ENCODE measurements around the gene TDRKH. TPM values are rescaled to one million over a fixed set of nuclear protein-coding genes. Genes with fewer than 3 reads are reported as not detected.

The TDRKH gene
- total and polyA plus RNA-seq, 2 of the 13 experiments (the other 11 are each of a cell fraction or from before 2014, with no cell fraction given), result 3.9 to 5.4 TPM

DNA sequence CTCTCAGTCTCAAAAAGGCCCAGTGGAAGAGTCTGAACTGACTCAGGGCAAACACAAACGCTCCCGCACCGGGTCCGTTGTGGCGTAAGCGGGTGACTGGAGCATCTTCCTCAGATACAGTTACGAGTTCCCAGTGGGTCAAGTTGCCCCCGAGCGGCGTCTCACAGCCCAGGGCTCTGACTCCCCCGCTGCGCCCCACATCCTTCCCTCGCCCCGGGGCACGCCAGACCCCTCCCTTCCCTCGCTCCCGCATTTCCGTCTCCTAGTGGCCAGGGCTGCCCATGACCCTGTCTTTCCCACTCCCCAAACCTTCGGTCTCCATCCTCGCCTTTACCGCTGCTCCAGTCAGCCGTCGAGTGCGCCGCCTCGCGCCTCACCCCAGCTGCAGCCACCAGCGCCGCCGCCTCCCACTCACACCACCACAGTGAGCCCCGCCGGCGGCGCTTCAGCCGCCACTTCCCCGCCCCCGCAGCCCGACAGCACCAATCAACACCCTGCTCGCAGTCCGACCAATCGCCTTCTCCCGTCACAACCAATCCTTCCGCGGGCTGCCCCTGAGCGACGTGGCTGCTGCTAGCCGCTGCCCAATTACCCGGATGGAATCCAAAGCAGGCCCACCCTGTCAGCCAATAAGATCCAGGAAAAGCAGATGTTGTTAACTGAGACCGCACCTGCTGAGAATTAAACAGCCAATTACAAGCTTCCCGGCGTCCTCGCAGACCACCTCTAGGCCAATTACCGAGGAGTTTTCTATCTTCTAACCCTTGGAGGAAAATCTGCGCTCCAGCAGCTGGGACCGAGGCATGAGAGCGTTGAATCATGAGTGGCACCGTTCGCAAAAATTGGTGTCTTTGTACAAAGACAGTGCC is at the start of gene TDRKH (continued):
- TF ChIP-seq, protein P1, sequence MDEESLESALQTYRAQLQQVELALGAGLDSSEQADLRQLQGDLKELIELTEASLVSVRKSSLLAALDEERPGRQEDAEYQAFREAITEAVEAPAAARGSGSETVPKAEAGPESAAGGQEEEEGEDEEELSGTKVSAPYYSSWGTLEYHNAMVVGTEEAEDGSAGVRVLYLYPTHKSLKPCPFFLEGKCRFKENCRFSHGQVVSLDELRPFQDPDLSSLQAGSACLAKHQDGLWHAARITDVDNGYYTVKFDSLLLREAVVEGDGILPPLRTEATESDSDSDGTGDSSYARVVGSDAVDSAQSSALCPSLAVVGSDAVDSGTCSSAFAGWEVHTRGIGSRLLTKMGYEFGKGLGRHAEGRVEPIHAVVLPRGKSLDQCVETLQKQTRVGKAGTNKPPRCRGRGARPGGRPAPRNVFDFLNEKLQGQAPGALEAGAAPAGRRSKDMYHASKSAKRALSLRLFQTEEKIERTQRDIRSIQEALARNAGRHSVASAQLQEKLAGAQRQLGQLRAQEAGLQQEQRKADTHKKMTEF (CRISPR knock-in tag; IDR thresholded peaks at IDR 0.05), result peak; percentile 81; the same call in 1 of the 2 replicates
- TF ChIP-seq, protein P2, sequence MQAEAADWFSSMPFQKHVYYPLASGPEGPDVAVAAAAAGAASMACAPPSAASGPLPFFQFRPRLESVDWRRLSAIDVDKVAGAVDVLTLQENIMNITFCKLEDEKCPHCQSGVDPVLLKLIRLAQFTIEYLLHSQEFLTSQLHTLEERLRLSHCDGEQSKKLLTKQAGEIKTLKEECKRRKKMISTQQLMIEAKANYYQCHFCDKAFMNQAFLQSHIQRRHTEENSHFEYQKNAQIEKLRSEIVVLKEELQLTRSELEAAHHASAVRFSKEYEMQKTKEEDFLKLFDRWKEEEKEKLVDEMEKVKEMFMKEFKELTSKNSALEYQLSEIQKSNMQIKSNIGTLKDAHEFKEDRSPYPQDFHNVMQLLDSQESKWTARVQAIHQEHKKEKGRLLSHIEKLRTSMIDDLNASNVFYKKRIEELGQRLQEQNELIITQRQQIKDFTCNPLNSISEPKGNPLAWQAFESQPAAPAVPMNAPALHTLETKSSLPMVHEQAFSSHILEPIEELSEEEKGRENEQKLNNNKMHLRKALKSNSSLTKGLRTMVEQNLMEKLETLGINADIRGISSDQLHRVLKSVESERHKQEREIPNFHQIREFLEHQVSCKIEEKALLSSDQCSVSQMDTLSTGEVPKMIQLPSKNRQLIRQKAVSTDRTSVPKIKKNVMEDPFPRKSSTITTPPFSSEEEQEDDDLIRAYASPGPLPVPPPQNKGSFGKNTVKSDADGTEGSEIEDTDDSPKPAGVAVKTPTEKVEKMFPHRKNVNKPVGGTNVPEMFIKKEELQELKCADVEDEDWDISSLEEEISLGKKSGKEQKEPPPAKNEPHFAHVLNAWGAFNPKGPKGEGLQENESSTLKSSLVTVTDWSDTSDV (CRISPR knock-in tag; IDR thresholded peaks at IDR 0.05), result 0 out of 2 replicates have a peak, but pooled peaks have one; percentile 68
- TF ChIP-seq ZNF790 (CRISPR knock-in tag; IDR thresholded peaks at IDR 0.05; ENCODE audit: borderline replicate concordance), result no peak; the same call in 1 of the 2 replicates
- TF ChIP-seq EEA1 (CRISPR knock-in tag; IDR thresholded peaks at IDR 0.05; ENCODE audit: borderline replicate concordance), result peak; percentile 72; the same call in 1 of the 2 replicates
- no peak for TF ChIP-seq SOX13 (IDR thresholded peaks at IDR 0.05)
- 0 out of 4 replicates have a peak, but pooled peaks of 1 of the 2 experiments have one; percentile 27 for TF ChIP-seq SOX13 (CRISPR knock-in tag; conservative IDR thresholded peaks at IDR 0.05 in 1 of 2, IDR thresholded peaks at IDR 0.05 in 1 of 2)
- peak; percentile 88 for TF ChIP-seq TBX3 (IDR thresholded peaks at IDR 0.05; ENCODE audit: borderline replicate concordance)
- TF ChIP-seq RAD51 (IDR thresholded peaks at IDR 0.05; ENCODE audit: borderline replicate concordance), result no peak
- TF ChIP-seq HOXA5 (CRISPR knock-in tag; IDR thresholded peaks at IDR 0.05), result peak; percentile 82
- peak; percentile 60; the same call in 1 of the 2 replicates for TF ChIP-seq ZNF746 (CRISPR knock-in tag; IDR thresholded peaks at IDR 0.05)
- TF ChIP-seq, protein P3, sequence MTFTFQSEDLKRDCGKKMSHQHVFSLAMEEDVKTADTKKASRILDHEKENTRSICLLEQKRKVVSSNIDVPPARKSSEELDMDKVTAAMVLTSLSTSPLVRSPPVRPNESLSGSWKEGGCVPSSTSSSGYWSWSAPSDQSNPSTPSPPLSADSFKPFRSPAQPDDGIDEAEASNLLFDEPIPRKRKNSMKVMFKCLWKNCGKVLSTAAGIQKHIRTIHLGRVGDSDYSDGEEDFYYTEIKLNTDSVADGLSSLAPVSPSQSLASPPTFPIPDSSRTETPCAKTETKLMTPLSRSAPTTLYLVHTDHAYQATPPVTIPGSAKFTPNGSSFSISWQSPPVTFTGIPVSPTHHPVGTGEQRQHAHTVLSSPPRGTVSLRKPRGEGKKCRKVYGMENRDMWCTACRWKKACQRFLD (CRISPR knock-in tag; IDR thresholded peaks at IDR 0.05; ENCODE audit: borderline replicate concordance), result peak; percentile 77; the same call in 1 of the 2 replicates
- TF ChIP-seq, protein P4, sequence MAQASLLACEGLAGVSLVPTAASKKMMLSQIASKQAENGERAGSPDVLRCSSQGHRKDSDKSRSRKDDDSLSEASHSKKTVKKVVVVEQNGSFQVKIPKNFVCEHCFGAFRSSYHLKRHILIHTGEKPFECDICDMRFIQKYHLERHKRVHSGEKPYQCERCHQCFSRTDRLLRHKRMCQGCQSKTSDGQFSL (CRISPR knock-in tag; IDR thresholded peaks at IDR 0.05), result 0 out of 2 replicates have a peak, but pooled peaks have one; percentile 44
- TF ChIP-seq ARNT2 (CRISPR knock-in tag; IDR thresholded peaks at IDR 0.05; ENCODE audit: low read depth), result peak; percentile 78; the same call in 1 of the 2 replicates
- TF ChIP-seq, protein P5, sequence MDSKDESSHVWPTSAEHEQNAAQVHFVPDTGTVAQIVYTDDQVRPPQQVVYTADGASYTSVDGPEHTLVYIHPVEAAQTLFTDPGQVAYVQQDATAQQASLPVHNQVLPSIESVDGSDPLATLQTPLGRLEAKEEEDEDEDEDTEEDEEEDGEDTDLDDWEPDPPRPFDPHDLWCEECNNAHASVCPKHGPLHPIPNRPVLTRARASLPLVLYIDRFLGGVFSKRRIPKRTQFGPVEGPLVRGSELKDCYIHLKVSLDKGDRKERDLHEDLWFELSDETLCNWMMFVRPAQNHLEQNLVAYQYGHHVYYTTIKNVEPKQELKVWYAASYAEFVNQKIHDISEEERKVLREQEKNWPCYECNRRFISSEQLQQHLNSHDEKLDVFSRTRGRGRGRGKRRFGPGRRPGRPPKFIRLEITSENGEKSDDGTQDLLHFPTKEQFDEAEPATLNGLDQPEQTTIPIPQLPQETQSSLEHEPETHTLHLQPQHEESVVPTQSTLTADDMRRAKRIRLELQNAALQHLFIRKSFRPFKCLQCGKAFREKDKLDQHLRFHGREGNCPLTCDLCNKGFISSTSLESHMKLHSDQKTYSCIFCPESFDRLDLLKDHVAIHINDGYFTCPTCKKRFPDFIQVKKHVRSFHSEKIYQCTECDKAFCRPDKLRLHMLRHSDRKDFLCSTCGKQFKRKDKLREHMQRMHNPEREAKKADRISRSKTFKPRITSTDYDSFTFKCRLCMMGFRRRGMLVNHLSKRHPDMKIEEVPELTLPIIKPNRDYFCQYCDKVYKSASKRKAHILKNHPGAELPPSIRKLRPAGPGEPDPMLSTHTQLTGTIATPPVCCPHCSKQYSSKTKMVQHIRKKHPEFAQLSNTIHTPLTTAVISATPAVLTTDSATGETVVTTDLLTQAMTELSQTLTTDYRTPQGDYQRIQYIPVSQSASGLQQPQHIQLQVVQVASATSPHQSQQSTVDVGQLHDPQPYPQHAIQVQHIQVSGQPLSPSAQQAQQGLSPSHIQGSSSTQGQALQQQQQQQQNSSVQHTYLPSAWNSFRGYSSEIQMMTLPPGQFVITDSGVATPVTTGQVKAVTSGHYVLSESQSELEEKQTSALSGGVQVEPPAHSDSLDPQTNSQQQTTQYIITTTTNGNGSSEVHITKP (CRISPR knock-in tag; IDR thresholded peaks at IDR 0.05; ENCODE audit: low read depth), result 0 out of 2 replicates have a peak, but pooled peaks have one; percentile 5
- TF ChIP-seq SMAD1 (CRISPR knock-in tag; IDR thresholded peaks at IDR 0.05; ENCODE audit: borderline replicate concordance, low read depth), result peak; percentile 51; the same call in 1 of the 2 replicates
- peak; percentile 66; the same call in 1 of the 2 replicates for TF ChIP-seq ZNF562 (CRISPR knock-in tag; IDR thresholded peaks at IDR 0.05; ENCODE audit: borderline replicate concordance)
